Measurements from ENCODE around the gene FANCE.

DNA sequence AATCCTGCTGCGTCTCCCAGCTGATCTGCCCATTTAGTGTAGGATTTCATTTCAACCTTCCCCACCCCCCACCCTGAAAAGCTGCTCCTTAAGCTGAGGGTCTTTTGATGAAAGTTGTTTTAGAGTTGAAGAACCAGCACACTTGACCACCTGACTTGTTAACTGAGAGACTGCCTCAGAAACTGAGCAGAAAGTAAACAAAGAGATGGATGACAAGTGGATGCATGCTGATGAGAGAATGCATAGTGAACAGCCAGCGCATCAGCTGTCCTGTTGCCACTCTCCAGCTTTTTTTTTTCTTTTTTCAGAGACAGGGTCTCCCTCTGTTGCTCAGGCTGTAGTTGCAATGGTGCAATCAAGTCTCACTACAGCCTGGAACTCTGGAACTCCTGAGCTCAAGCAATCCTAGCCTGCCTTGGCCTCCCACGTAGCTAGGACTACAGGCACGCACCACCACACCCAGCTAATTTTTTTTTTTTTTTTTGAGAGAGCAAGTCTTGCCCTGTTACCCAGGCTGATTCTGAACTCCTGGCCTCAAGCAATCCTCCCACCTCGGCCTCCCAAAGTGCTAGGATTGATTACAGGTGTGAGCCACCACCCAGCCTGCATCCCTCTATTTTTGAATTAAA, 25.5 kb downstream of the FANCE start:
- TF ChIP-seq, protein P1, sequence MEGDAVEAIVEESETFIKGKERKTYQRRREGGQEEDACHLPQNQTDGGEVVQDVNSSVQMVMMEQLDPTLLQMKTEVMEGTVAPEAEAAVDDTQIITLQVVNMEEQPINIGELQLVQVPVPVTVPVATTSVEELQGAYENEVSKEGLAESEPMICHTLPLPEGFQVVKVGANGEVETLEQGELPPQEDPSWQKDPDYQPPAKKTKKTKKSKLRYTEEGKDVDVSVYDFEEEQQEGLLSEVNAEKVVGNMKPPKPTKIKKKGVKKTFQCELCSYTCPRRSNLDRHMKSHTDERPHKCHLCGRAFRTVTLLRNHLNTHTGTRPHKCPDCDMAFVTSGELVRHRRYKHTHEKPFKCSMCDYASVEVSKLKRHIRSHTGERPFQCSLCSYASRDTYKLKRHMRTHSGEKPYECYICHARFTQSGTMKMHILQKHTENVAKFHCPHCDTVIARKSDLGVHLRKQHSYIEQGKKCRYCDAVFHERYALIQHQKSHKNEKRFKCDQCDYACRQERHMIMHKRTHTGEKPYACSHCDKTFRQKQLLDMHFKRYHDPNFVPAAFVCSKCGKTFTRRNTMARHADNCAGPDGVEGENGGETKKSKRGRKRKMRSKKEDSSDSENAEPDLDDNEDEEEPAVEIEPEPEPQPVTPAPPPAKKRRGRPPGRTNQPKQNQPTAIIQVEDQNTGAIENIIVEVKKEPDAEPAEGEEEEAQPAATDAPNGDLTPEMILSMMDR (IDR thresholded peaks at IDR 0.05) = no peak
- no peak for TF ChIP-seq POLR2A (IDR thresholded peaks at IDR 0.05)
- TF ChIP-seq EP300 (IDR thresholded peaks at IDR 0.05) = no peak
